OCI-LY1 (cell line): ENCODE data around the gene ANXA3.

Source experiments
- CTCF ChIP-seq: fragments of 200-600 bp; sonication (generic), shearing (Covaris generic); IDR thresholded peaks from 2 replicates; pipeline ENCODE4 v1.5.1; 2017; ENCODE audit warnings: mild to moderate bottlenecking, antibody characterized with exemption, low read length, moderate library complexity, mixed read lengths
- EZH2 ChIP-seq: fragments of 200-600 bp; sonication (generic), shearing (Covaris generic); IDR thresholded peaks from 2 replicates; pipeline ENCODE4 v1.8.0; 2017; ENCODE audit warnings: borderline replicate concordance, mixed run types, mild to moderate bottlenecking, antibody characterized with exemption, low read length, moderate library complexity, mixed read lengths

- TF ChIP-seq CTCF (no peak), EZH2 (no peak)
These were observed 39.1 kb upstream of the ANXA3 start for GRCh38 chr4:78512357-78512920.
